Measurements from ENCODE around the gene AKT1S1. TPM values are rescaled to one million over a fixed set of nuclear protein-coding genes. Genes with fewer than 3 reads are reported as not detected.
A peak's percentile ranks its signal among the peaks of the same experiment; 100 is the strongest.

AKT1S1 gene
- total RNA-seq, 2 experiments from 2014 or later: 15.1 to 15.8 TPM

DNA sequence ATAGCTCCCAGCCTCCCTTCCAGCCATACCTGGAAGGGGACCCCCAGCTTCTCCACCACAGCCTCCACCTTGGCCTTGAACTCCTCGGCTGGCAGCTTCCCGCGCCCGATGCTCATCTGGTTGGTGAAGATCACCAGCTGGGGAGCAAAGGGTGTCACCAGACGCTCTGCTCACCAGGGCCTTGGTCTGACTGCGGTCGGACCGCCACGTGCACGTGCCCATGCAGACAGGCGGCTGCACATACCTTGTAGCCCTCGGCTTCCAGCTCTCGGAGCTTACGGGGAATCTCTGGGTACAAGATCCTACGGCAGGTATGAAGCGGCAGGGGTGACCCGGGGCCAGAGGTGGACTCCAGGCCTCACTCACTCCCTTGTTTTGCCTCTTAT is 13.2 kb downstream of the AKT1S1 start:
- H3K36me3 Mint-ChIP-seq (ENCODE audit: low read depth): peaks cover 57% of the 10 kb centered on the region
- H3K4me1 Mint-ChIP-seq (ENCODE audit: low read depth): peaks cover 28% of the 10 kb centered on the region
- H3K27ac Mint-ChIP-seq: no peak overlapping the region
- ChIA-PET CTCF (interaction anchor here (0.5 kb wide), 1 partner anchor 244 kb away, joined by 3 read pairs; no protein-coding TSS in a partner anchor), POLR2A (interaction anchor here (1.1 kb wide), 1 partner anchor 13 kb away, joined by 5 read pairs; the partner anchor contains the start of gene PTOV1)
- peaks cover 45% of the 10 kb centered on the region for H3K4me1 ChIP-seq (ENCODE audit: insufficient read depth, low read length)
- TF ChIP-seq CTCF (IDR thresholded peaks at IDR 0.05): no peak
- no peak overlapping the region for H3K4me3 Mint-ChIP-seq
- H3K27ac ChIP-seq (ENCODE audit: low read depth in 1 of 2, low read length in 2 of 2): no peak overlapping the region
- no peaks in the 10 kb centered on the region for H3K9me3 Mint-ChIP-seq
- no peaks in the 10 kb centered on the region for H3K27me3 Mint-ChIP-seq
- ATAC-seq (ENCODE audit: poor library complexity): no peak
- no peak for DNase-seq
- intact Hi-C loops (cut with DNase I, micrococcal nuclease): no loop called here
- no peaks in the 10 kb centered on the region for H3K27me3 ChIP-seq (ENCODE audit: control insufficient read depth in 1 of 2, insufficient read depth in 2 of 2, low read length in 2 of 2)
- H3K9me3 ChIP-seq (ENCODE audit: control insufficient read depth in 1 of 2, insufficient read depth in 1 of 2, low read length in 2 of 2): peaks cover 0 to 7% of the 10 kb centered on the region in 2 experiments
- H3K4me3 ChIP-seq (ENCODE audit: low read length): no peak overlapping the region
- peaks cover 54% of the 10 kb centered on the region for H3K36me3 ChIP-seq (ENCODE audit: insufficient read depth, low read length)

DNA sequence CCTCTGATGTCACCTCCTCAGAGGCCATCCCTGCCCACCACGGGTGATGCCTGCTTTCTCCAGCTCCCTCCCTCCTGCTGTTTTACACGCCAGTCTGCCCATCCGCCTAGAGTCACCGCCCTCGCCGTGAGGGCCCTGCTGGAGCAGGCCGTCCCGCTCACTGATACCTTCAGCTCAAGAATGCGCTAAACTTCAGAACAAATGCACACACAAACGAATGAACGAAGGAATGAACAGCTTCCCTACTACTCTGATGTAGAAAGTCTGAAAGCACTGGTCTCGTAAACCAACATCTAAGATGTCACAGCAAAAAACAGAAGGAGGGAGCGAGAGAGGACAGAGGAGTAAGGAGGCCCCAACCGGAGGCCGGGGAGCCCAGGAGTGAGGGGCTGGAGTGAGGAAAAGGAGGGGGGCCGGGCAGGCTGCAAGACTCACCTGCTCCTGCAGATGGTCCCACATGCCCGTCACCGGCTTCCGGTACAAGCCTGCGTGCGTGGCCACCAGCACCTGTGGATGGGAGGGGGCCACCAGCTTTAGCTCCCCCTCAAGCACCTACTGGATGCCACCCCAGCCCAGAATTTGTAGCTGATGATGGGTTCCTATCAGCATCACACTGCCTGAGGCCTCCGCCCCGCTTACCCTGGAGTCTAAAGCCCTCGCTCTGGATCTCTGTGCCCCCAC is 13.8 kb downstream of the AKT1S1 start:
- Mint-ChIP-seq H3K36me3 (ENCODE audit: low read depth) (peaks cover 58% of the 10 kb centered on the region), H3K27ac (no peak overlapping the region), H3K4me3 (peak overlapping the region; percentile 39), H3K27me3 (no peaks in the 10 kb centered on the region), H3K4me1 (ENCODE audit: low read depth) (peaks cover 28% of the 10 kb centered on the region), H3K9me3 (no peaks in the 10 kb centered on the region)
- H3K36me3 ChIP-seq (ENCODE audit: insufficient read depth, low read length): peaks cover 59% of the 10 kb centered on the region
- no peak overlapping the region for H3K27ac ChIP-seq (ENCODE audit: low read depth in 1 of 2, low read length in 2 of 2)
- peaks cover 0 to 4% of the 10 kb centered on the region in 2 experiments for H3K9me3 ChIP-seq (ENCODE audit: control insufficient read depth in 1 of 2, insufficient read depth in 1 of 2, low read length in 2 of 2)
- ChIA-PET CTCF (no interaction called here), POLR2A (interaction anchor here (1.1 kb wide), 1 partner anchor 12 kb away, joined by 5 read pairs; the partner anchor contains the start of gene PTOV1)
- TF ChIP-seq CTCF (IDR thresholded peaks at IDR 0.05): no peak
- DNase-seq: no peak
- H3K27me3 ChIP-seq (ENCODE audit: control insufficient read depth in 1 of 2, insufficient read depth in 2 of 2, low read length in 2 of 2): no peaks in the 10 kb centered on the region
- intact Hi-C loops (cut with DNase I, micrococcal nuclease): no loop called here
- H3K4me1 ChIP-seq (ENCODE audit: insufficient read depth, low read length): peaks cover 40% of the 10 kb centered on the region
- no peak overlapping the region for H3K4me3 ChIP-seq (ENCODE audit: low read length)
- no peak for ATAC-seq (ENCODE audit: poor library complexity)

- H3K4me1 Mint-ChIP-seq (ENCODE audit: low read depth): peaks cover 24% of the 10 kb centered on the region
- H3K4me1 ChIP-seq (ENCODE audit: insufficient read depth, low read length): peaks cover 32% of the 10 kb centered on the region
- peak in 1 of 14 experiments; percentile 35 for DNase-seq
- H3K27ac Mint-ChIP-seq: no peak overlapping the region
- no peaks in the 10 kb centered on the region for H3K27me3 Mint-ChIP-seq
- H3K27me3 ChIP-seq (ENCODE audit: control insufficient read depth in 1 of 2, insufficient read depth in 2 of 2, low read length in 2 of 2): no peaks in the 10 kb centered on the region
- no peaks in the 10 kb centered on the region for H3K9me3 Mint-ChIP-seq
- no peaks in the 10 kb centered on the region for H3K9me3 ChIP-seq (ENCODE audit: control insufficient read depth in 1 of 2, insufficient read depth in 1 of 2, low read length in 2 of 2)
- H3K36me3 ChIP-seq (ENCODE audit: insufficient read depth, low read length): peaks cover 67% of the 10 kb centered on the region
- no peak overlapping the region for H3K4me3 Mint-ChIP-seq
- intact Hi-C loops (cut with DNase I, micrococcal nuclease): no loop called here
- POLR2A ChIA-PET: interaction anchor here (1.1 kb wide), 1 partner anchor 12 kb away, joined by 5 read pairs; the partner anchor contains the start of gene PTOV1
- no peak for ATAC-seq (ENCODE audit: poor library complexity)
- CTCF ChIA-PET: no interaction called here
- peak; percentile 13 for TF ChIP-seq CTCF (IDR thresholded peaks at IDR 0.05)
- H3K27ac ChIP-seq (ENCODE audit: low read depth in 1 of 2, low read length in 2 of 2): no peak overlapping the region
- H3K4me3 ChIP-seq (ENCODE audit: low read length): no peak overlapping the region
- peaks cover 56% of the 10 kb centered on the region for H3K36me3 Mint-ChIP-seq (ENCODE audit: low read depth)
Observed at GRCh38 chr19:49862391-49863253, 14.5 kb downstream of the AKT1S1 start.
